ENCODE measurements around the gene COL23A1. TPM values are rescaled to one million over a fixed set of nuclear protein-coding genes. Genes with fewer than 3 reads are reported as not detected.
A peak's percentile ranks its signal among the peaks of the same experiment; 100 is the strongest.

Gene COL23A1
- total and polyA plus RNA-seq, 2 donors (not counting 1 experiment from before 2014, with no cell fraction given) = not detected

DNA sequence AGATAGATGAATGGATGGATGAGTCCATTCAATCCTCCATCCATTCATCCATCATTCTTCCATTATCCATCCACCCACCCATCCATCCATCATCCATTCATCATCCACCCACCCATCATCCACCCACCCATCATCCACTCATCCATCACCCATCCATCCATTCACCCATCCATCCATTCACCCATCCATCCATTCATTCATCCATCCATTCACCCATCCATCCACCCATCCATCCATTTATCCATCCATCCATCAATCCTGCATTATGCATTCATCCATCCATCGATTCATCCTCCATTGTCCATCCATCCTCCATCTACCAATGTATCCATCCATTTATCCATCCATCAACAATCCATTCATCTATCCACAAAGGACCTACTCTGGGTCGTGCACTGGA, 344.8 kb downstream of the COL23A1 start:
- no peak for DNase-seq (ENCODE audit: low read depth in 2 of 2)
- Histone ChIP-seq H3K4me2 (ENCODE audit: extremely low read depth, insufficient read depth, low read length) (no peak overlapping the region), H3K36me3 (ENCODE audit: control insufficient read depth, insufficient read depth, low read length) (no peaks in the 10 kb centered on the region), H3K27me3 (ENCODE audit: control insufficient read depth, insufficient read depth, low read length) (no peaks in the 10 kb centered on the region), H2AFZ (ENCODE audit: low read length) (no peak overlapping the region), H4K20me1 (ENCODE audit: control insufficient read depth, extremely low read depth, insufficient read depth, low read length) (no peaks in the 10 kb centered on the region), H3K27ac (ENCODE audit: insufficient read depth, low read length) (no peak overlapping the region), H3K4me3 (replicated peaks in 1 of 4; ENCODE audit: control extremely low read depth in 1 of 4, insufficient read depth in 1 of 4, low read depth in 3 of 4, low read length in 4 of 4) (no peak overlapping the region), H3K79me2 (ENCODE audit: control insufficient read depth, insufficient read depth, low read length) (no peaks in the 10 kb centered on the region), H3K9me3 (ENCODE audit: control insufficient read depth, insufficient read depth, low read depth, low read length) (no peaks in the 10 kb centered on the region), H3K4me1 (ENCODE audit: control insufficient read depth, extremely low read depth, insufficient read depth, low read length) (no peaks in the 10 kb centered on the region), H3K9ac (ENCODE audit: insufficient read depth, low read length) (no peak overlapping the region)
- TF ChIP-seq, protein P1, sequence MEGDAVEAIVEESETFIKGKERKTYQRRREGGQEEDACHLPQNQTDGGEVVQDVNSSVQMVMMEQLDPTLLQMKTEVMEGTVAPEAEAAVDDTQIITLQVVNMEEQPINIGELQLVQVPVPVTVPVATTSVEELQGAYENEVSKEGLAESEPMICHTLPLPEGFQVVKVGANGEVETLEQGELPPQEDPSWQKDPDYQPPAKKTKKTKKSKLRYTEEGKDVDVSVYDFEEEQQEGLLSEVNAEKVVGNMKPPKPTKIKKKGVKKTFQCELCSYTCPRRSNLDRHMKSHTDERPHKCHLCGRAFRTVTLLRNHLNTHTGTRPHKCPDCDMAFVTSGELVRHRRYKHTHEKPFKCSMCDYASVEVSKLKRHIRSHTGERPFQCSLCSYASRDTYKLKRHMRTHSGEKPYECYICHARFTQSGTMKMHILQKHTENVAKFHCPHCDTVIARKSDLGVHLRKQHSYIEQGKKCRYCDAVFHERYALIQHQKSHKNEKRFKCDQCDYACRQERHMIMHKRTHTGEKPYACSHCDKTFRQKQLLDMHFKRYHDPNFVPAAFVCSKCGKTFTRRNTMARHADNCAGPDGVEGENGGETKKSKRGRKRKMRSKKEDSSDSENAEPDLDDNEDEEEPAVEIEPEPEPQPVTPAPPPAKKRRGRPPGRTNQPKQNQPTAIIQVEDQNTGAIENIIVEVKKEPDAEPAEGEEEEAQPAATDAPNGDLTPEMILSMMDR (conservative IDR thresholded peaks at IDR 0.05 in 1 of 2, IDR thresholded peaks at IDR 0.05 in 1 of 2; ENCODE audit: low read depth in 1 of 2, low read length in 2 of 2) = no peak
- TF ChIP-seq EZH2 (IDR thresholded peaks at IDR 0.05; ENCODE audit: low read length, missing control alignments) = no peak

DNA sequence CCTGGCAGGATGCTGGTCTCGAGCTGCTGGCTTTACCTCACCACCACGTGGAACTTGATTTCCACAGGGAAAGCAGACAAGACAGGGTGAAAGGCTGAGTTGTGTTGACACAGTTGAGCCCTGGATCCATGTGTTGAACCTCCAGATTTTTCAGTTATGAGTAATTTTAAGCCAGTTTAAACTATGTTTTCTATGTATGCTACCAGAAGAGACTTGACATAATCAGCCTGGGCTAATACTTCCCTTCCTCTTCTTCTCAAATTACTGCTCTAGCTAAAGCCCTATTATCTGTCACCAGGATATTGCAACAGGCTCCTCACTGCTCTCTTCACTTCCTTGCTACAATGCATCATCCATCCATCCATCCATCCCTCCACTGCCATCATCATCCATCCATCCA, 345.6 kb downstream of the COL23A1 start:
- H3K9ac ChIP-seq (ENCODE audit: insufficient read depth, low read length) = no peak overlapping the region
- no peaks in the 10 kb centered on the region for H4K20me1 ChIP-seq (ENCODE audit: control insufficient read depth, extremely low read depth, insufficient read depth, low read length)
- TF ChIP-seq, protein P1 (conservative IDR thresholded peaks at IDR 0.05 in 1 of 2, IDR thresholded peaks at IDR 0.05 in 1 of 2; ENCODE audit: low read depth in 1 of 2, low read length in 2 of 2) = no peak
- no peak for TF ChIP-seq EZH2 (IDR thresholded peaks at IDR 0.05; ENCODE audit: low read length, missing control alignments)
- H3K4me1 ChIP-seq (ENCODE audit: control insufficient read depth, extremely low read depth, insufficient read depth, low read length) = no peaks in the 10 kb centered on the region
- peak in 1 of 2 donors; percentile 44 for DNase-seq (ENCODE audit: low read depth in 2 of 2)
- H3K4me3 ChIP-seq (replicated peaks in 1 of 4; ENCODE audit: control extremely low read depth in 1 of 4, insufficient read depth in 1 of 4, low read depth in 3 of 4, low read length in 4 of 4) = no peak overlapping the region
- no peak overlapping the region for H3K27ac ChIP-seq (ENCODE audit: insufficient read depth, low read length)
- H2AFZ ChIP-seq (ENCODE audit: low read length) = no peak overlapping the region
- H3K9me3 ChIP-seq (ENCODE audit: control insufficient read depth, insufficient read depth, low read depth, low read length) = no peaks in the 10 kb centered on the region
- no peaks in the 10 kb centered on the region for H3K27me3 ChIP-seq (ENCODE audit: control insufficient read depth, insufficient read depth, low read length)
- no peaks in the 10 kb centered on the region for H3K36me3 ChIP-seq (ENCODE audit: control insufficient read depth, insufficient read depth, low read length)
- H3K4me2 ChIP-seq (ENCODE audit: extremely low read depth, insufficient read depth, low read length) = no peak overlapping the region
- H3K79me2 ChIP-seq (ENCODE audit: control insufficient read depth, insufficient read depth, low read length) = no peaks in the 10 kb centered on the region

DNA sequence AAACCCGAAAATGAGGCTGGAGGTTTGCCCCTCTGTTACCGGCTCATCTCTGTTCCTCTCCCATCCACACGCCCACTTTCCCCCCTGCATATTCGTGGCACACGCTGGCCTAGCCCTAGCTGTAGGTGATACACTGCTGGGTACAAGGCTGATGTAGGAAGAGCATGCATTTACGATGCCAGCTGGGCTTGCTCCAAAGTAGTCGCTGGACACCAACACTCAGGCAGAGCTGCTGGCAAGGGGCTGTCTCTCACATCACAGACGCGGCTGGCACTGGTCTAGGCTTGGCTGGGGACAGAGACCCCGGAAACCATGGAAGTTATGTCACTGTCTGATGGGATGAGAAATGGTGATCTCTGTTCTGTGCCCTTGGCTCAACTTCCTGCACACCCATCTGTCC, 347.8 kb downstream of the COL23A1 start:
- TF ChIP-seq EZH2 (IDR thresholded peaks at IDR 0.05; ENCODE audit: low read length, missing control alignments) = no peak
- TF ChIP-seq, protein P1 (conservative IDR thresholded peaks at IDR 0.05 in 1 of 2, IDR thresholded peaks at IDR 0.05 in 1 of 2; ENCODE audit: low read depth in 1 of 2, low read length in 2 of 2) = no peak
- H3K27me3 ChIP-seq (ENCODE audit: control insufficient read depth, insufficient read depth, low read length) = no peaks in the 10 kb centered on the region
- H3K36me3 ChIP-seq (ENCODE audit: control insufficient read depth, insufficient read depth, low read length) = no peaks in the 10 kb centered on the region
- no peaks in the 10 kb centered on the region for H4K20me1 ChIP-seq (ENCODE audit: control insufficient read depth, extremely low read depth, insufficient read depth, low read length)
- no peaks in the 10 kb centered on the region for H3K79me2 ChIP-seq (ENCODE audit: control insufficient read depth, insufficient read depth, low read length)
- H2AFZ ChIP-seq (ENCODE audit: low read length) = no peak overlapping the region
- no peaks in the 10 kb centered on the region for H3K9me3 ChIP-seq (ENCODE audit: control insufficient read depth, insufficient read depth, low read depth, low read length)
- H3K4me1 ChIP-seq (ENCODE audit: control insufficient read depth, extremely low read depth, insufficient read depth, low read length) = no peaks in the 10 kb centered on the region
- no peak overlapping the region for H3K4me2 ChIP-seq (ENCODE audit: extremely low read depth, insufficient read depth, low read length)
- no peak for DNase-seq (ENCODE audit: low read depth in 2 of 2)
- H3K9ac ChIP-seq (ENCODE audit: insufficient read depth, low read length) = no peak overlapping the region
- H3K27ac ChIP-seq (ENCODE audit: insufficient read depth, low read length) = no peak overlapping the region
- H3K4me3 ChIP-seq (replicated peaks in 1 of 4; ENCODE audit: control extremely low read depth in 1 of 4, insufficient read depth in 1 of 4, low read depth in 3 of 4, low read length in 4 of 4) = no peak overlapping the region

All from fibroblast of lung (primary cell).